HUES6 (cell line): ENCODE measurements around the gene PAPPA.

Experiments
- H3K27ac ChIP-seq: 2 replicates; pipeline ENCODE4 v1.7.0; 2013; ENCODE audit warnings: low read depth, mild to moderate bottlenecking, low read length, inconsistent platforms
- H3K27me3 ChIP-seq: 2 replicates; pipeline ENCODE4 v1.6.1; 2013; ENCODE audit warnings: low read length; ENCODE audit not compliant: control insufficient read depth, insufficient read depth
- H3K36me3 ChIP-seq: 2 replicates; pipeline ENCODE4 v1.6.1; 2013; ENCODE audit warnings: low read length; ENCODE audit not compliant: control insufficient read depth, insufficient read depth
- H3K4me1 ChIP-seq: 2 replicates; pipeline ENCODE4 v1.6.1; 2013; ENCODE audit warnings: low read length; ENCODE audit not compliant: control insufficient read depth, insufficient read depth
- H3K4me3 ChIP-seq: 2 replicates; pipeline ENCODE4 v1.5.1; 2013; ENCODE audit warnings: low read depth, low read length
- H3K9ac ChIP-seq: one replicate; pipeline ENCODE4 v1.6.1; 2013; ENCODE audit warnings: mild to moderate bottlenecking, low read length
- H3K9me3 ChIP-seq: 2 replicates; pipeline ENCODE4 v1.6.1; 2013; ENCODE audit warnings: low read depth, low read length; ENCODE audit not compliant: control insufficient read depth, insufficient read depth

Gene PAPPA

GRCh38 chr9:116152390-116152789 lies 1.2 kb upstream of the PAPPA start:
- H3K9ac ChIP-seq = no peak overlapping the region
- no peak overlapping the region for H3K27ac ChIP-seq

DNA sequence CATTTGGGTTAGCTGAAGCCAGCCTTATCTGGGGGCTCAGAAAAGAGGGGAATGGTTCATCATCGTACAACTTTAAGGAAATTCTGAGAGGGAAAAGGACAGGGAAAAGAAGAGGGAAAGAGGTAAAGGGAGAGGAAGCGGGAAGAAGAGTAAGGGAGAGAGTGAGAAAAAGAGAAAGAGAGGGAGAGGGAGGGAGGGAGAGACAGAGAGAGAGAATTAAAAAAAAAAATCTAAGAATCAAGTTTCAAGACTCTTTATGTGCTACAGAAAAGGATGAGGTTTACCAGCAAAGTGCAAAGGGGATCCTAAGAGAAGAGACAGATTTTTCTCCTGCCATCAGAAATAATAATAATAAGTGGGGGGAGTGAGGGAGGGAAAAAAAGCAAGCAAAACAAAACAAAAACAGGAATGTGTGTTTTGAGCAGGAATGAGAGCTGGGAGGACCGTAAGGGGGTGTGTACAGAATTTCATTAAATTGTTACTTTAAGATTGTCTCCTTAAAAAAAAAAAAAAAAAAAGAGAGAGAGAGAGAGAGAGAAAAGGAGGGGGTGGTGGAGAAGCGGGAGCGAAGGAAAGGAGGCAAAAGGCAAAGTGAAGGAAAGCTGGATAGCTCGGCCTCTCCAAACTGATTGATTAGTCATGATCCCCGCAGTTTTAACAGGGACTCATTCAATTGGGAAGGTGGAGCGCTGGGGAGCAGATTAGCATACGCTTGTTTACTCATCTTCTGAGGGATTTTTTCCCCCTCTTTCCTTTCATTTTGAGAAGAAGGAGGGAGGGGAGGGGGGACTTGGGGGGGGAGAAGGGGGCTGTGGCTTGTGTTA lies 438 bp upstream of the PAPPA start:
- Histone ChIP-seq H3K27ac (no peak overlapping the region), H3K4me1 (peaks cover 34% of the 10 kb centered on the region), H3K36me3 (no peaks in the 10 kb centered on the region), H3K9ac (no peak overlapping the region), H3K27me3 (peaks cover 58% of the 10 kb centered on the region), H3K9me3 (no peaks in the 10 kb centered on the region), H3K4me3 (peak overlapping the region; percentile 67)

More at GRCh38 chr9:116152390-116152789, 1.2 kb upstream of the PAPPA start:
- no peaks in the 10 kb centered on the region for H3K36me3 ChIP-seq
- peaks cover 50% of the 10 kb centered on the region for H3K27me3 ChIP-seq
- H3K9me3 ChIP-seq = no peaks in the 10 kb centered on the region
- no peak overlapping the region for H3K4me3 ChIP-seq
- peaks cover 28% of the 10 kb centered on the region for H3K4me1 ChIP-seq

DNA sequence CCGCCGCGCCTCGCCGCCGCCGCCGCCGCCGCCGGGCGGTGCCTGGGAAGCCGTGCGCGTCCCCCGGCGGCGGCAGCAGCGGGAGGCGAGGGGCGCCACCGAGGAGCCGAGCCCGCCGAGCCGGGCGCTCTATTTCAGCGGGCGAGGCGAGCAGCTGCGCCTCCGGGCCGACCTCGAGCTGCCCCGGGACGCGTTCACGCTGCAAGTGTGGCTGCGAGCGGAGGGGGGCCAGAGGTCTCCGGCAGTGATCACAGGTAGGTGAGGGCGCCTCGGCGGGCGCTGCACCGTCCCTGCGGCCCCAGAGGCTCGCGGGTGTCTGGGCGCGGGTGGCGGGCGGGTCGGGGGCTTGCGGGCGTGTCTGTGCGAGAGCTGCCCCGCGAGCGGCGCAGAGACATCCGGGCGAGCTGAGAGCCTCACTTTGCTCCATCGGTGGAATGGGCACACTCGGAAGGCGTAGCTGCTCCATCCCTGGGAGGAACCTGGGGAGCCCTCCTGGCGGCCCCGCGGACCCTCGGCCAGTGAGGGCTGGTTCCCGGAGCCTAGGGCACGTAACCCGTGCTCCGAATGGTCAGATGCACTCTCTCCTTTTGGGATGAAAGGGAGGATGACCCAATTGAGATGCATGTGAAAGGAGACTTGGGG lies 864 bp downstream of the PAPPA start:
- Histone ChIP-seq H3K4me1 (peaks cover 34% of the 10 kb centered on the region), H3K27me3 (peaks cover 71% of the 10 kb centered on the region), H3K36me3 (no peaks in the 10 kb centered on the region), H3K27ac (no peak overlapping the region), H3K9me3 (no peaks in the 10 kb centered on the region), H3K4me3 (peak overlapping the region; percentile 66), H3K9ac (peak overlapping the region; percentile 68)

DNA sequence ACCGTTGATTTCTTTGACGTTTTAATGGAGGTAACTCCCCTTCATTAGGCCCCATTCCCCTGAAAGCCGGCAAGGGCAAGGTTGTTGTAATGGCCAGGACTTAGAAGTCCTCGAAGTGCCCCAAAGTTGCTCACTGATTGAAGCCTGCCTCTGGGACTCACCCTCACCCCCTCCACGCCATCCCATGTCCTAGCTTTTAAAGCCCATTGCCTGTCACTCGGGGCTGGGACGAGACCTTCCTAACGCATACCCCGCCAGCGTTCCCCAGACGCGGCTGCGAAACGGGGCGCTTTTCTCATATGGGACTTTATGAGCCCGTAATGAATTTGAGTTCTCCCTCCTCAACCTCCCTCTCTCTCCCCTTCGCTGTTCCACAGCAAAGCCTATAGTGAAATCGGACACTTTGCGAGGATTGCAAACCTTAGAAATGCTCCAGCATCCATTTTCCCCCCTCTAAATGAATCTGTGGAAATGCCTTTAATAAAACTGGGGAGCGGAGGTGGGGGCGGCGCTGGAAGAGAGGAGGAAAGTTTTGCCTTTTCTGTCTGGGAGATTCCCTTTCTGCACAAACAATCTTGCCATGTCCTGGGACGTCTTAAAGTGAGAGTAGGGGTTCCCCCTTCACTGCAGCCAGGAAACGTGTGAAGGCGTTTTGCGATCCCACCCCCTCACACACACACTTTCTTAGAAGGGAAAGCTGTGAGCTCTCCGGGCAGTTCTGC lies 1.5 kb downstream of the PAPPA start:
- Histone ChIP-seq H3K36me3 (no peaks in the 10 kb centered on the region), H3K27me3 (peaks cover 78% of the 10 kb centered on the region), H3K9ac (peak overlapping the region; percentile 68), H3K9me3 (no peaks in the 10 kb centered on the region), H3K27ac (no peak overlapping the region), H3K4me3 (peak overlapping the region; percentile 66), H3K4me1 (peaks cover 34% of the 10 kb centered on the region)

GRCh38 chr9:116155698-116156039 lies 2.1 kb downstream of the PAPPA start:
- Histone ChIP-seq H3K4me3 (peak overlapping the region; percentile 66), H3K27me3 (peaks cover 83% of the 10 kb centered on the region), H3K9ac (peak overlapping the region; percentile 68), H3K27ac (no peak overlapping the region), H3K4me1 (peaks cover 34% of the 10 kb centered on the region), H3K36me3 (no peaks in the 10 kb centered on the region), H3K9me3 (no peaks in the 10 kb centered on the region)

GRCh38 chr9:116156621-116157314 lies 3.2 kb downstream of the PAPPA start:
- no peak overlapping the region for H3K27ac ChIP-seq
- H3K9me3 ChIP-seq = no peaks in the 10 kb centered on the region
- peaks cover 34% of the 10 kb centered on the region for H3K4me1 ChIP-seq
- peak overlapping the region; percentile 64 for H3K9ac ChIP-seq
- peak overlapping the region; percentile 45 for H3K4me3 ChIP-seq
- peaks cover 86% of the 10 kb centered on the region for H3K27me3 ChIP-seq
- H3K36me3 ChIP-seq = no peaks in the 10 kb centered on the region

DNA sequence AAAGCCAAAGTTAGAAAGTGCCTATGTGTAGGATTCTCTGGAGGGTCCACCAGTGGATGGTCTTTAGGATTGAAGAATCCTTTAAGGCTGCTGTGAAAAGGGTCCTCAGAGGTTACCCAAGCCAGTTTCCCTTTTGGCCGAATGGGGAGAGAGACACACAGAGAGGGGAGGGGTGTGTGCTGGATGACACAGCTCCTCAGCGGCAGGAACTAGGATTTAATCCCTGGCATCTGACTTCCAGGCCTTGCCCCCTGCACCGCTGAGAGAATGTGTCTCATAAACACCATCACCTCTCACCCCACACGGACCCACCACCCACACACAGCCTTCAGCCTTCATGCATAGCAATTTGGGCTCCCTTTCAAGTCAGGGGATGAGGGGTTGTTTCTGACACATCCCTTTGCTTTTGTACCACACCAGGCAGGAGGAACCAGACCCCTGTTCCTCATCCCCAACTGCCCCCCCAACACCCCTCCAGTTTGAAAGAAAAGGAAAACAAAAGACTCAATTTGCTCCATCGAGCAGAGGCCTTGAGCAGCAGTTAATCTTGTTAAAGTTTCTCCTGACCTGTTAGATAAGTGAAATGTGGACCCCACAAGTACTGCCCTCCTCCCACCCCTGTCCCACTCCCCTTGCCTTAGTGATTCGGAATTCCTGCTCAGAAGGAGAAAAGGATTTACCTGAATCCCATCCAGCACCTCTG lies 4.0 kb downstream of the PAPPA start:
- Histone ChIP-seq H3K4me3 (peak overlapping the region; percentile 45), H3K9ac (no peak overlapping the region), H3K9me3 (no peaks in the 10 kb centered on the region), H3K36me3 (no peaks in the 10 kb centered on the region), H3K27ac (no peak overlapping the region), H3K4me1 (peaks cover 28% of the 10 kb centered on the region), H3K27me3 (peaks cover 79% of the 10 kb centered on the region)

- Histone ChIP-seq H3K4me1 (peaks cover 17% of the 10 kb centered on the region), H3K4me3 (no peak overlapping the region), H3K9me3 (no peaks in the 10 kb centered on the region), H3K27me3 (peaks cover 55% of the 10 kb centered on the region), H3K36me3 (no peaks in the 10 kb centered on the region), H3K9ac (no peak overlapping the region), H3K27ac (no peak overlapping the region)
Measured at GRCh38 chr9:116160676-116161571, 7.3 kb downstream of the PAPPA start.

DNA sequence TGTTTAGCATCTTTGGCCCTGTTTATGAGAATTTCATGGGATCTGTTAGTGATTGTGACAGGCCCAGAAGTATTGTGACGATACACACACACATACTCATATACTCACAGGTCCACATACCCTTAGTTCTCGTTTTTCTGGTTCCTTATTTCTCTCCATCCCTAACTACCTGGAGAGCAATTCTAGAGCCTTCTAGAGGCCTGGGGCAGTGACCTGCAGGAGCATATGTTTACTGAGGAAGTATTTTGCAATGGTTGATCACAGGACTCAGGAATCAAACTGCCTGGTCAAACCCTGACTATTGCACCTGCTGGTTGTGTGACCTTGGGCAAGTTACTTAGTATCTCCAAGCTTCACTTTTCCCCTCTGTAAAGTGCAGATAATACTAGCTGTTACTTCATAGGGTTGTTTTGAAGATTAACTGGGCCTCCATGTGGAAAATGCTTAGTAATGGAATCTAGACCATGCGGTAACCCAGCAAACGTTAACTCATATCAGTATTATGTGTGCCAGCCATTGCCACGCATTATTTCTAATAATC lies 8.7 kb downstream of the PAPPA start:
- Histone ChIP-seq H3K4me3 (no peak overlapping the region), H3K36me3 (no peaks in the 10 kb centered on the region), H3K4me1 (peaks cover 7% of the 10 kb centered on the region), H3K27me3 (peaks cover 41% of the 10 kb centered on the region), H3K27ac (no peak overlapping the region), H3K9me3 (no peaks in the 10 kb centered on the region), H3K9ac (no peak overlapping the region)
